PC-9 (cell line): ENCODE measurements around the gene ATF6.

ENCODE experiments used
- CTCF ChIP-seq: fragments of 200-600 bp; sonication (generic); conservative IDR thresholded peaks from 2 replicates; pipeline ENCODE4 v1.6.1; 2017; ENCODE audit warnings: mixed run types, antibody characterized with exemption, mild to moderate bottlenecking, moderate library complexity
- EZH2 ChIP-seq: fragments of 200-600 bp; sonication (generic); IDR thresholded peaks from 2 replicates; pipeline ENCODE4 v1.8.0; 2017; ENCODE audit warnings: antibody characterized with exemption, low read depth

- TF ChIP-seq CTCF (no peak), EZH2 (no peak)
Observed at GRCh38 chr1:161817176-161817730, 51.1 kb downstream of the ATF6 start.
